ENCODE measurements around the gene ZNF662. TPM values are rescaled to one million over a fixed set of nuclear protein-coding genes. Genes with fewer than 3 reads are reported as not detected.
A peak's percentile ranks its signal among the peaks of the same experiment; 100 is the strongest.

The ZNF662 gene
- total and polyA plus RNA-seq, 2 of the 13 experiments (the other 11 are each of a cell fraction or from before 2014, with no cell fraction given): not detected

- Histone ChIP-seq H3K36me3 (replicated peaks in 1 of 2; ENCODE audit: control insufficient read depth in 1 of 2, insufficient read depth in 2 of 2, low read length in 2 of 2) (no peaks in the 10 kb centered on the region), H4K20me1 (ENCODE audit: insufficient read depth, low read length) (no peaks in the 10 kb centered on the region), H3K27me3 (ENCODE audit: control insufficient read depth in 1 of 2, insufficient read depth in 2 of 2, low read length in 2 of 2) (no peaks in the 10 kb centered on the region), H3K4me3 (replicated peaks in 1 of 3; ENCODE audit: insufficient read depth in 1 of 3, low read depth in 2 of 3, low read length in 3 of 3) (no peak overlapping the region; a peak in 1 of 6 replicates), H3K9me3 (ENCODE audit: low read length) (no peaks in the 10 kb centered on the region), H3K27ac (ENCODE audit: extremely low read length, insufficient read depth, low read length) (peak overlapping the region; percentile 68), H3K4me2 (ENCODE audit: low read depth, low read length) (peak overlapping the region; percentile 52), H3K4me1 (ENCODE audit: insufficient read depth, low read length) (peaks cover 87% of the 10 kb centered on the region), H3K79me2 (ENCODE audit: insufficient read depth, low read length) (no peaks in the 10 kb centered on the region), H3K9ac (ENCODE audit: insufficient read depth, low read depth, low read length) (peak overlapping the region; percentile 26; the same call in 1 of the 2 replicates), H2AFZ (ENCODE audit: low read length) (no peak overlapping the region)
- intact Hi-C loops (cut with micrococcal nuclease; ENCODE audit: unreplicated experiment): no loop called here
- CTCF ChIA-PET (ENCODE audit: low intra/inter-chr PET ratio, low total read pairs): no interaction called here
- no peak for ATAC-seq
- no peak for FAIRE-seq
- BruUV-seq (replicated peaks): no TSS peak
- POLR2A ChIA-PET: interaction anchor here (0.9 to 2.6 kb wide), 11 partner anchors 21 to 120 kb away, joined by 3 to 32 read pairs (median 5); partner anchors contain the start of gene HIGD1A
- DNase-seq (ENCODE audit: low spot score): no peak
- 57% methylated on average over 1 of the region's 1 CpG for WGBS (ENCODE audit: low lambda C conversion rate)
- TF ChIP-seq TFE3 (CRISPR knock-in tag; IDR thresholded peaks at IDR 0.05): no peak
- TF ChIP-seq ZNF34 (CRISPR knock-in tag; IDR thresholded peaks at IDR 0.05; ENCODE audit: borderline replicate concordance): 0 out of 2 replicates have a peak, but pooled peaks have one; percentile 41
- 0 out of 2 replicates have a peak, but pooled peaks have one; percentile 43 for TF ChIP-seq ZNF276 (CRISPR knock-in tag; IDR thresholded peaks at IDR 0.05; ENCODE audit: low read depth)
- no peak for TF ChIP-seq ELF3 (CRISPR knock-in tag; IDR thresholded peaks at IDR 0.05)
- TF ChIP-seq SMARCC2 (IDR thresholded peaks at IDR 0.05): no peak
- TF ChIP-seq ZXDC (CRISPR knock-in tag; IDR thresholded peaks at IDR 0.05): no peak
- TF ChIP-seq TEAD3 (CRISPR knock-in tag; optimal IDR thresholded peaks at IDR 0.05; ENCODE audit: borderline replicate concordance): no peak
- 0 out of 2 replicates have a peak, but pooled peaks have one; percentile 20 for TF ChIP-seq NR2F6 (IDR thresholded peaks at IDR 0.05)
- no peak for TF ChIP-seq NR2F6 (CRISPR knock-in tag; IDR thresholded peaks at IDR 0.05)
- in situ Hi-C loops (cut with HindIII; ENCODE audit: extremely low pct_ligation_motif_present, low pct_unique_long_range_greater_than_20kb): loop anchor here (5.0 kb wide), 2 partner anchors 39 to 94 kb away; no protein-coding TSS in a partner anchor
Observed at GRCh38 chr3:42876401-42876800, 29.5 kb upstream of the ZNF662 start.
